Kidney (tissue), 14 donors: ENCODE results near the gene CARS1. TPM values are rescaled to one million over a fixed set of nuclear protein-coding genes. Genes with fewer than 3 reads are reported as not detected.

ENCODE experiments used
- DNase-seq, 5 donors: peaks; one replicate each; pipeline ENCODE4 v3.0.0-alpha.2; 2013 to 2020
- FAIRE-seq: peaks from 2 replicates; lab custom pipeline; 2012; peaks lifted over from hg19 to GRCh38; lab: Jason Lieb, UNC
- H3K27ac ChIP-seq, 2 donors: one replicate each; pipeline ENCODE4 v1.7.0; 2013; ENCODE audit warnings: low read depth in 2 of 2, low read length in 2 of 2, inconsistent platforms in 1 of 2
- H3K27me3 ChIP-seq: one replicate; pipeline ENCODE4 v1.7.1; 2013; ENCODE audit warnings: low read length, inconsistent platforms; ENCODE audit not compliant: control insufficient read depth, insufficient read depth
- H3K36me3 ChIP-seq, 3 donors: one replicate each; pipeline versions ENCODE4 v1.7.0 to v1.7.1; 2013; ENCODE audit warnings: low read length in 3 of 3, control low read depth in 1 of 3, inconsistent platforms in 1 of 3; ENCODE audit not compliant: insufficient read depth in 3 of 3, control insufficient read depth in 2 of 3
- H3K4me1 ChIP-seq, 3 donors: one replicate each; pipeline versions ENCODE4 v1.7.0 to v1.7.1; 2013; ENCODE audit warnings: low read length in 3 of 3, inconsistent platforms in 1 of 3, low read depth in 1 of 3; ENCODE audit not compliant: control insufficient read depth in 2 of 3, insufficient read depth in 2 of 3
- H3K4me3 ChIP-seq, 3 donors: one replicate each; pipeline versions ENCODE4 v1.7.0 to v1.8.1; 2013; ENCODE audit warnings: low read length in 3 of 3, control low read depth in 1 of 3, inconsistent platforms in 1 of 3
- H3K9ac ChIP-seq, 3 donors: one replicate each; pipeline versions ENCODE4 v1.7.0 to v1.7.1; 2013; ENCODE audit warnings: low read length in 3 of 3, control low read depth in 1 of 3, inconsistent platforms in 1 of 3
- H3K9me3 ChIP-seq, 3 donors: one replicate each; pipeline versions ENCODE4 v1.7.0 to v1.7.1; 2013; ENCODE audit warnings: low read length in 3 of 3, control low read depth in 1 of 3, inconsistent platforms in 1 of 3; ENCODE audit not compliant: control insufficient read depth in 2 of 3, insufficient read depth in 1 of 3
- CTCF ChIP-seq: IDR thresholded peaks from 3 replicates; pipeline ENCODE4 v1.5.1; 2012; ENCODE audit warnings: mild to moderate bottlenecking, moderate library complexity, borderline replicate concordance; ENCODE audit not compliant: insufficient read depth; ENCODE audit errors: extremely low read depth
- intact Hi-C: fragments of 100-400 bp; cut with DNase I; formaldehyde crosslinking; loops from one replicate; pipeline ENCODE4 v1.11.1; 2022
- polyA plus RNA-seq: library from polyadenylated mRNA; stranded (reverse); fragments of 350-450 nt; fragmentation: Illumina TruSeq; extraction: RNeasy Lipid Tissue Mini Kit (QIAGEN cat#74804); gene quantifications from one replicate; pipeline ENCODE4 v1.2.3, GENCODE V29; 2014; ENCODE audit warnings: low read depth, low replicate concordance; ENCODE audit not compliant: insufficient read depth
- total RNA-seq: library from RNA; stranded (reverse); fragmentation: NEBNext Ultra II Directional; extraction: Animal tissue kit (Norgen Biotek cat#: 25700); gene quantifications from one replicate; pipeline ENCODE4 v1.2.1, GENCODE V29; 2021
- donor health status: control.
- donor health status: control.
- donor health status: control.
- donor health status: control.
- donor health status: control.
- donor health status: DM: yes; HTN: yes; CAD: no.
- donor health status: Normal renal cell carcinoma (clear cell type).

CARS1 gene
- total and polyA plus RNA-seq, 2 donors from 2014 or later: 26.5 to 49.5 TPM

GRCh38 chr11:2991452-2992233 lies 65.6 kb downstream of the CARS1 start:
- no peaks in the 10 kb centered on the region for H3K9me3 ChIP-seq
- no peaks in the 10 kb centered on the region for H3K27me3 ChIP-seq
- peak overlapping the region; percentile 78 to 89 (median 87) for H3K4me3 ChIP-seq
- intact Hi-C loops: no loop called here
- peak in 2 of 5 donors; percentile 66 to 70 for DNase-seq
- peaks cover 0 to 17% (median 11%) of the 10 kb centered on the region in 3 donors for H3K4me1 ChIP-seq
- peak overlapping the region; percentile 89 to 94 for H3K27ac ChIP-seq
- H3K9ac ChIP-seq: peak overlapping the region; percentile 60 to 94 (median 86)
- FAIRE-seq: no peak
- no peak for TF ChIP-seq CTCF
- H3K36me3 ChIP-seq: no peaks in the 10 kb centered on the region

GRCh38 chr11:2990617-2991451 lies 66.4 kb downstream of the CARS1 start:
- FAIRE-seq: no peak
- intact Hi-C loops: no loop called here
- no peak for TF ChIP-seq CTCF
- peak overlapping the region; percentile 60 to 94 (median 86) for H3K9ac ChIP-seq
- DNase-seq: peak in 2 of 5 donors; percentile 47 to 52
- no peaks in the 10 kb centered on the region for H3K36me3 ChIP-seq
- H3K27me3 ChIP-seq: no peaks in the 10 kb centered on the region
- peak overlapping the region; percentile 89 to 94 for H3K27ac ChIP-seq
- peak overlapping the region; percentile 78 to 89 (median 87) for H3K4me3 ChIP-seq
- no peaks in the 10 kb centered on the region for H3K9me3 ChIP-seq
- peaks cover 0 to 17% (median 11%) of the 10 kb centered on the region in 3 donors for H3K4me1 ChIP-seq

GRCh38 chr11:2989551-2989950 lies 67.7 kb downstream of the CARS1 start:
- intact Hi-C loops: no loop called here
- no peaks in the 10 kb centered on the region for H3K9me3 ChIP-seq
- H3K9ac ChIP-seq: peak overlapping the region in 2 of 3 donors; percentile 46 to 94
- no peaks in the 10 kb centered on the region for H3K27me3 ChIP-seq
- peak overlapping the region in 1 of 2 donors; percentile 8 for H3K27ac ChIP-seq
- FAIRE-seq (no peak), DNase-seq (no peak)
- H3K4me3 ChIP-seq: peak overlapping the region in 2 of 3 donors; percentile 87 to 89
- no peaks in the 10 kb centered on the region for H3K36me3 ChIP-seq
- no peak for TF ChIP-seq CTCF
- H3K4me1 ChIP-seq: peaks cover 0 to 17% (median 11%) of the 10 kb centered on the region in 3 donors
